Measurements from ENCODE around the gene PODXL. TPM values are rescaled to one million over a fixed set of nuclear protein-coding genes. Genes with fewer than 3 reads are reported as not detected.

PODXL gene
- total RNA-seq, 1 experiment from 2014 or later: 32.3 TPM

GRCh38 chr7:131489881-131490280, 66.5 kb downstream of the PODXL start:
- Histone ChIP-seq H3K27ac (ENCODE audit: low read length) (no peak overlapping the region), H3K9me3 (ENCODE audit: control insufficient read depth, insufficient read depth, low read depth, low read length) (no peaks in the 10 kb centered on the region), H3K36me3 (ENCODE audit: control insufficient read depth, insufficient read depth, low read length) (peaks cover 8% of the 10 kb centered on the region), H3K4me3 (ENCODE audit: low read depth in 2 of 2, low read length in 2 of 2) (no peak overlapping the region), H3K4me1 (ENCODE audit: control insufficient read depth, insufficient read depth, low read length) (no peaks in the 10 kb centered on the region), H3K27me3 (ENCODE audit: control insufficient read depth, insufficient read depth, low read length) (no peaks in the 10 kb centered on the region)
- in situ Hi-C loops (cut with HindIII; ENCODE audit: low pct_unique_long_range_greater_than_20kb, low sequenced_read_pairs) (no loop called here), intact Hi-C loops (cut with micrococcal nuclease; ENCODE audit: unreplicated experiment) (no loop called here)
- TF ChIP-seq SIN3A (IDR thresholded peaks at IDR 0.05; ENCODE audit: borderline replicate concordance, insufficient read depth, low read depth, low read length): no peak
- TF ChIP-seq CTCF (IDR thresholded peaks at IDR 0.05): no peak
- TF ChIP-seq REST (IDR thresholded peaks at IDR 0.05; ENCODE audit: insufficient read depth in 1 of 2, low read depth in 2 of 2, low read length in 1 of 2): no peak
- no peak for TF ChIP-seq TCF7L2 (IDR thresholded peaks at IDR 0.05; ENCODE audit: low read depth, low read length)
- TF ChIP-seq POLR2AphosphoS5 (IDR thresholded peaks at IDR 0.05; ENCODE audit: low read depth, low read length): no peak
- BruUV-seq (replicated peaks): no TSS peak
- ATAC-seq (no peak), DNase-seq (ENCODE audit: low read depth, low spot score) (no peak)
- POLR2A ChIA-PET: no interaction called here
- CTCF ChIA-PET: no interaction called here

GRCh38 chr7:131489196-131489595, 67.2 kb downstream of the PODXL start:
- H3K36me3 ChIP-seq (ENCODE audit: control insufficient read depth, insufficient read depth, low read length): peaks cover 8% of the 10 kb centered on the region
- ChIA-PET POLR2A (no interaction called here), CTCF (interaction anchor here (0.7 kb wide), 1 partner anchor 49 kb away, joined by 3 read pairs; no protein-coding TSS in a partner anchor)
- in situ Hi-C loops (cut with HindIII; ENCODE audit: low pct_unique_long_range_greater_than_20kb, low sequenced_read_pairs): no loop called here
- intact Hi-C loops (cut with micrococcal nuclease; ENCODE audit: unreplicated experiment): no loop called here
- H3K27me3 ChIP-seq (ENCODE audit: control insufficient read depth, insufficient read depth, low read length): no peaks in the 10 kb centered on the region
- ATAC-seq: no peak
- no peaks in the 10 kb centered on the region for H3K4me1 ChIP-seq (ENCODE audit: control insufficient read depth, insufficient read depth, low read length)
- H3K9me3 ChIP-seq (ENCODE audit: control insufficient read depth, insufficient read depth, low read depth, low read length): no peaks in the 10 kb centered on the region
- DNase-seq (ENCODE audit: low read depth, low spot score): no peak
- no peak overlapping the region for H3K27ac ChIP-seq (ENCODE audit: low read length)
- TF ChIP-seq CTCF (IDR thresholded peaks at IDR 0.05): no peak
- TF ChIP-seq TCF7L2 (IDR thresholded peaks at IDR 0.05; ENCODE audit: low read depth, low read length): no peak
- no peak for TF ChIP-seq REST (IDR thresholded peaks at IDR 0.05; ENCODE audit: insufficient read depth in 1 of 2, low read depth in 2 of 2, low read length in 1 of 2)
- no peak for TF ChIP-seq SIN3A (IDR thresholded peaks at IDR 0.05; ENCODE audit: borderline replicate concordance, insufficient read depth, low read depth, low read length)
- no peak for TF ChIP-seq POLR2AphosphoS5 (IDR thresholded peaks at IDR 0.05; ENCODE audit: low read depth, low read length)
- no TSS peak for BruUV-seq (replicated peaks)
- H3K4me3 ChIP-seq (ENCODE audit: low read depth in 2 of 2, low read length in 2 of 2): no peak overlapping the region
